ENCODE results near the gene VPS35.

GRCh38 chr16:46714797-46715591, 26.0 kb upstream of the VPS35 start:
- TF ChIP-seq CTCF (IDR thresholded peaks at IDR 0.05; ENCODE audit: poor library complexity) = no peak
- TF ChIP-seq EZH2 (IDR thresholded peaks at IDR 0.05; ENCODE audit: borderline replicate concordance) = no peak
